ENCODE data around the gene VAV2. TPM values are rescaled to one million over a fixed set of nuclear protein-coding genes. Genes with fewer than 3 reads are reported as not detected.

VAV2 gene
- polyA plus RNA-seq, 1 experiment, result 9.0 TPM

GRCh38 chr9:133957328-133957727 is 34.8 kb downstream of the VAV2 start:
- no peak for TF ChIP-seq CTCF (IDR thresholded peaks at IDR 0.05; ENCODE audit: low read depth, low read length)
- DNase-seq (ENCODE audit: low read depth, low spot score), result no peak
- H3K27me3 ChIP-seq (ENCODE audit: control insufficient read depth, insufficient read depth, low read length), result no peaks in the 10 kb centered on the region
- no peak overlapping the region for H3K4me3 ChIP-seq (ENCODE audit: low read depth, low read length)
- ChIA-PET CTCF (interaction anchor here (1.7 kb wide), 1 partner anchor 176 kb away, joined by 7 read pairs; no protein-coding TSS in a partner anchor), POLR2A (no interaction called here)
- H3K27ac ChIP-seq (ENCODE audit: low read depth, low read length), result no peak overlapping the region
- H3K9me3 ChIP-seq (ENCODE audit: control insufficient read depth, insufficient read depth, low read length), result peaks cover 5% of the 10 kb centered on the region; the same call in 1 of the 2 replicates

- H3K4me3 ChIP-seq (ENCODE audit: low read depth, low read length), result peak overlapping the region; percentile 2; the same call in 1 of the 2 replicates
- peaks cover 5% of the 10 kb centered on the region; the same call in 1 of the 2 replicates for H3K9me3 ChIP-seq (ENCODE audit: control insufficient read depth, insufficient read depth, low read length)
- POLR2A ChIA-PET, result interaction anchor here (0.8 to 1.7 kb wide), 2 partner anchors 34 to 37 kb away, joined by 3 to 5 read pairs; no protein-coding TSS in a partner anchor
- H3K27ac ChIP-seq (ENCODE audit: low read depth, low read length), result peak overlapping the region; percentile 47
- CTCF ChIA-PET, result interaction anchor here (0.6 to 1.7 kb wide), 2 partner anchors 12 to 175 kb away, joined by 3 to 7 read pairs; no protein-coding TSS in a partner anchor
- TF ChIP-seq CTCF (IDR thresholded peaks at IDR 0.05; ENCODE audit: low read depth, low read length), result no peak
- H3K27me3 ChIP-seq (ENCODE audit: control insufficient read depth, insufficient read depth, low read length), result no peaks in the 10 kb centered on the region
- no peak for DNase-seq (ENCODE audit: low read depth, low spot score)
These were observed 35.5 kb downstream of the VAV2 start for GRCh38 chr9:133956520-133957076.

- TF ChIP-seq CTCF (IDR thresholded peaks at IDR 0.05; ENCODE audit: low read depth, low read length), result peak; percentile 23; the same call in 1 of the 2 replicates
- ChIA-PET POLR2A (interaction anchor here (0.5 to 1.7 kb wide), 3 partner anchors 12 to 37 kb away, joined by 3 to 5 read pairs (median 3); no protein-coding TSS in a partner anchor), CTCF (interaction anchor here (0.5 to 1.7 kb wide), 2 partner anchors 29 to 174 kb away, joined by 6 to 7 read pairs; no protein-coding TSS in a partner anchor)
- DNase-seq (ENCODE audit: low read depth, low spot score), result no peak
- Histone ChIP-seq H3K4me3 (ENCODE audit: low read depth, low read length) (peak overlapping the region; percentile 37), H3K27ac (ENCODE audit: low read depth, low read length) (peak overlapping the region; percentile 68), H3K27me3 (ENCODE audit: control insufficient read depth, insufficient read depth, low read length) (no peaks in the 10 kb centered on the region), H3K9me3 (ENCODE audit: control insufficient read depth, insufficient read depth, low read length) (peaks cover 5% of the 10 kb centered on the region; the same call in 1 of the 2 replicates)
These were observed 36.2 kb downstream of the VAV2 start for GRCh38 chr9:133955821-133956411.

GRCh38 chr9:133954862-133955529 is 37.1 kb downstream of the VAV2 start:
- TF ChIP-seq CTCF (IDR thresholded peaks at IDR 0.05; ENCODE audit: low read depth, low read length), result no peak
- ChIA-PET CTCF (interaction anchor here (0.5 kb wide), 1 partner anchor 30 kb away, joined by 6 read pairs; no protein-coding TSS in a partner anchor), POLR2A (interaction anchor here (1.7 kb wide), 1 partner anchor 38 kb away, joined by 5 read pairs; no protein-coding TSS in a partner anchor)
- peaks cover 5% of the 10 kb centered on the region; the same call in 1 of the 2 replicates for H3K9me3 ChIP-seq (ENCODE audit: control insufficient read depth, insufficient read depth, low read length)
- no peaks in the 10 kb centered on the region for H3K27me3 ChIP-seq (ENCODE audit: control insufficient read depth, insufficient read depth, low read length)
- DNase-seq (ENCODE audit: low read depth, low spot score), result no peak
- H3K4me3 ChIP-seq (ENCODE audit: low read depth, low read length), result no peak overlapping the region
- H3K27ac ChIP-seq (ENCODE audit: low read depth, low read length), result no peak overlapping the region
